Panc1 (cell line): ENCODE measurements around the gene DYNLRB2. TPM values are rescaled to one million over a fixed set of nuclear protein-coding genes. Genes with fewer than 3 reads are reported as not detected.

Experiments
- ATAC-seq: fragments of 200-7000 bp; cut with Tn5 transposase; 2 replicates; pipeline ENCODE4 v1.9.1; 2020; ENCODE audit warnings: mild to moderate bottlenecking, moderate library complexity
- BruUV-seq: library from RNA; stranded (reverse); fragments of 400-500 nt; replicated peaks from 2 replicates; lab custom pipeline; 2021; lab: Mats Ljungman, UMichigan
- CTCF ChIA-PET: fragments of 300-600 bp; sonication (Branson Sonifier 250); formaldehyde crosslinking; loops from one replicate; lab custom pipeline; 2022; ENCODE audit warnings: antibody characterized with exemption; lab: Charles Lee
- POLR2A ChIA-PET: fragments of 300-600 bp; sonication (Branson Sonifier 250); formaldehyde crosslinking; loops from one replicate; lab custom pipeline; 2022; ENCODE audit warnings: antibody characterized with exemption; lab: Charles Lee
- DNase-seq: peaks from one replicate; pipeline ENCODE4 v3.0.0-alpha.2; 2010; ENCODE audit warnings: low read depth, low spot score
- H3K27ac ChIP-seq: 2 replicates; pipeline ENCODE4 v1.5.1; 2011; ENCODE audit warnings: mild to moderate bottlenecking, low read length, inconsistent platforms
- H3K27me3 ChIP-seq: fragments of 200-500 bp; sonication (Bioruptor generic); 2 replicates; pipeline ENCODE4 v1.6.0; 2014; ENCODE audit warnings: low read length, inconsistent platforms; ENCODE audit not compliant: control insufficient read depth, insufficient read depth
- H3K36me3 ChIP-seq: fragments of 200-500 bp; sonication (Bioruptor generic); 2 replicates; pipeline ENCODE4 v1.5.1; 2014; ENCODE audit warnings: inconsistent platforms, mild to moderate bottlenecking, low read length, moderate library complexity; ENCODE audit not compliant: control insufficient read depth, insufficient read depth
- H3K4me1 ChIP-seq: 2 replicates; pipeline ENCODE4 v1.5.1; 2011; ENCODE audit warnings: inconsistent platforms, mild to moderate bottlenecking, low read length, moderate library complexity; ENCODE audit not compliant: control insufficient read depth, insufficient read depth
- H3K4me3 ChIP-seq, 2 experiments: 2 replicates each; pipeline ENCODE4 v1.5.1; 2011 to 2012; ENCODE audit warnings: low read depth in 2 of 2, low read length in 2 of 2, mild to moderate bottlenecking in 2 of 2, inconsistent platforms in 1 of 2, moderate library complexity in 1 of 2
- H3K9me3 ChIP-seq: fragments of 200-500 bp; sonication (Bioruptor generic); 2 replicates; pipeline ENCODE4 v1.5.1; 2014; ENCODE audit warnings: low read depth, mild to moderate bottlenecking, inconsistent platforms, low read length, moderate library complexity; ENCODE audit not compliant: control insufficient read depth, insufficient read depth
- CTCF ChIP-seq: fragments of 450-650 bp; IDR thresholded peaks from 2 replicates; pipeline ENCODE4 v1.5.1; 2017; ENCODE audit warnings: mild to moderate bottlenecking
- POLR2AphosphoS5 ChIP-seq: IDR thresholded peaks from 2 replicates; pipeline ENCODE4 v1.6.1; 2012; ENCODE audit warnings: mild to moderate bottlenecking, low read depth, low read length, moderate library complexity
- SIN3A ChIP-seq: IDR thresholded peaks from 2 replicates; pipeline ENCODE4 v1.6.1; 2012; ENCODE audit warnings: low read depth, mild to moderate bottlenecking, low read length, moderate library complexity, borderline replicate concordance; ENCODE audit not compliant: insufficient read depth
- TCF7L2 ChIP-seq: IDR thresholded peaks from 2 replicates; pipeline ENCODE4 v1.6.1; 2011; ENCODE audit warnings: mild to moderate bottlenecking, low read depth, low read length, inconsistent platforms
- in situ Hi-C: cut with HindIII; loops from 2 replicates; pipeline ENCODE4 v1.10.0; 2016; ENCODE audit warnings: low sequenced_read_pairs, low pct_unique_long_range_greater_than_20kb
- intact Hi-C: fragments of 100-400 bp; cut with micrococcal nuclease; formaldehyde crosslinking; loops from one replicate; pipeline ENCODE4 v1.10.0; 2022; ENCODE audit not compliant: unreplicated experiment
- total RNA-seq: library from RNA; stranded (reverse); gene quantifications from one replicate; pipeline ENCODE4 v1.2.1, GENCODE V29; 2021; ENCODE audit not compliant: unreplicated experiment
- TF ChIP-seq, protein P1 (sequence below), 2 experiments: IDR thresholded peaks; 2 replicates each; pipeline ENCODE4 v1.6.1; 2011 to 2012; ENCODE audit warnings: low read depth in 2 of 2, control low read depth in 1 of 2, low read length in 1 of 2, mild to moderate bottlenecking in 1 of 2, moderate library complexity in 1 of 2; ENCODE audit not compliant: insufficient read depth in 1 of 2

DYNLRB2 gene
- total RNA-seq, 1 experiment from 2014 or later: not detected

DNA sequence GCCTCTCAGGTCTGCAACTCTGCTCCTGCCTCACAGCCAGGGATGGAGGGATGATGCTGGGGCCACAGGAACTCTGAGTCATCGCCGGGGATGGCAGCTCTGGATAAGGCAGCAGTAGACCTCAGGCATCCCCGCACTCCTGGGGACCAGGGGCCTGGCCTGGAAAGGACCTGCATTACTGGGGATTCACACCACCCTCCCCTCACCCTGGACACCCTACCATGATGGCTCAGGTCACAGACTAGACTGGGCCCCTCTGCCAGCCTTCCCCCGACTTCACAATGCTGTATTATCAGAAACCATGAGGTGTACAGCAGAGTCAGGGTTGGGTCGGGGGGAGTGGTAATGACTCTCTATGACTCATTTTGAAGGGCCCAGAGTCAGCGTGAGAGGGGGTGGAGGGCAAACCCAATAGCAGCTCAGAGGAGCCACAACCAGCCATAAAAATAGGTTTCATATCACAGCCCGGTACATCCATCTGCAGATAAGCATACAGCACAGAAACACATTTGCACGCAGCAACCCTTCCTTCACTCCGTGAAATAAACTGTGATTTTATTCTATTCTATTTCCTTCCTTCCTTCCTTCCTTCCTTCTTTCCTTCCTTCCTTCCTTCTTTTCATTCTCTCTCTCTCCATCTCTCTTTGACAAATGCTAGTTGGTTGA lies 28.8 kb downstream of the DYNLRB2 start:
- intact Hi-C loops (no loop called here), in situ Hi-C loops (no loop called here)
- H3K36me3 ChIP-seq: no peaks in the 10 kb centered on the region
- H3K4me1 ChIP-seq: no peaks in the 10 kb centered on the region
- CTCF ChIA-PET: no interaction called here
- no peaks in the 10 kb centered on the region for H3K27me3 ChIP-seq
- DNase-seq (no peak), ATAC-seq (peak; percentile 48)
- no peaks in the 10 kb centered on the region for H3K9me3 ChIP-seq
- no TSS peak for BruUV-seq
- no peak overlapping the region for H3K27ac ChIP-seq
- H3K4me3 ChIP-seq: no peak overlapping the region
- POLR2A ChIA-PET: no interaction called here
- no peak for TF ChIP-seq POLR2AphosphoS5
- TF ChIP-seq CTCF: no peak
- no peak for TF ChIP-seq TCF7L2
- TF ChIP-seq, protein P1, sequence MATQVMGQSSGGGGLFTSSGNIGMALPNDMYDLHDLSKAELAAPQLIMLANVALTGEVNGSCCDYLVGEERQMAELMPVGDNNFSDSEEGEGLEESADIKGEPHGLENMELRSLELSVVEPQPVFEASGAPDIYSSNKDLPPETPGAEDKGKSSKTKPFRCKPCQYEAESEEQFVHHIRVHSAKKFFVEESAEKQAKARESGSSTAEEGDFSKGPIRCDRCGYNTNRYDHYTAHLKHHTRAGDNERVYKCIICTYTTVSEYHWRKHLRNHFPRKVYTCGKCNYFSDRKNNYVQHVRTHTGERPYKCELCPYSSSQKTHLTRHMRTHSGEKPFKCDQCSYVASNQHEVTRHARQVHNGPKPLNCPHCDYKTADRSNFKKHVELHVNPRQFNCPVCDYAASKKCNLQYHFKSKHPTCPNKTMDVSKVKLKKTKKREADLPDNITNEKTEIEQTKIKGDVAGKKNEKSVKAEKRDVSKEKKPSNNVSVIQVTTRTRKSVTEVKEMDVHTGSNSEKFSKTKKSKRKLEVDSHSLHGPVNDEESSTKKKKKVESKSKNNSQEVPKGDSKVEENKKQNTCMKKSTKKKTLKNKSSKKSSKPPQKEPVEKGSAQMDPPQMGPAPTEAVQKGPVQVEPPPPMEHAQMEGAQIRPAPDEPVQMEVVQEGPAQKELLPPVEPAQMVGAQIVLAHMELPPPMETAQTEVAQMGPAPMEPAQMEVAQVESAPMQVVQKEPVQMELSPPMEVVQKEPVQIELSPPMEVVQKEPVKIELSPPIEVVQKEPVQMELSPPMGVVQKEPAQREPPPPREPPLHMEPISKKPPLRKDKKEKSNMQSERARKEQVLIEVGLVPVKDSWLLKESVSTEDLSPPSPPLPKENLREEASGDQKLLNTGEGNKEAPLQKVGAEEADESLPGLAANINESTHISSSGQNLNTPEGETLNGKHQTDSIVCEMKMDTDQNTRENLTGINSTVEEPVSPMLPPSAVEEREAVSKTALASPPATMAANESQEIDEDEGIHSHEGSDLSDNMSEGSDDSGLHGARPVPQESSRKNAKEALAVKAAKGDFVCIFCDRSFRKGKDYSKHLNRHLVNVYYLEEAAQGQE (IDR thresholded peaks at IDR 0.05; ENCODE audit: insufficient read depth in 1 of 2, low read depth in 2 of 2, low read length in 1 of 2): no peak
- no peak for TF ChIP-seq SIN3A

- ChIA-PET POLR2A (no interaction called here), CTCF (no interaction called here)
- Histone ChIP-seq H3K27me3 (no peaks in the 10 kb centered on the region), H3K9me3 (no peaks in the 10 kb centered on the region), H3K36me3 (no peaks in the 10 kb centered on the region), H3K4me1 (no peaks in the 10 kb centered on the region), H3K27ac (no peak overlapping the region), H3K4me3 (no peak overlapping the region)
- TF ChIP-seq, protein P1 (IDR thresholded peaks at IDR 0.05; ENCODE audit: insufficient read depth in 1 of 2, low read depth in 2 of 2, low read length in 1 of 2): no peak
- no peak for TF ChIP-seq SIN3A
- no peak for TF ChIP-seq TCF7L2
- TF ChIP-seq CTCF: no peak
- no peak for TF ChIP-seq POLR2AphosphoS5
- intact Hi-C loops: no loop called here
- DNase-seq: no peak
- no TSS peak for BruUV-seq
- ATAC-seq: no peak
- in situ Hi-C loops: no loop called here
Observed at GRCh38 chr16:80570106-80570478, 29.3 kb downstream of the DYNLRB2 start.
